Posterior cingulate gyrus (tissue), 11 donors: ENCODE measurements around the gene FLT3LG.
"Not testable (repeated sequence)": the region's sequence is repeated elsewhere in the genome, so short reads cannot be mapped to it uniquely, and the experiment has no call there.

Experiments used
- DNase-seq, 10 donors: peaks; one replicate each; pipeline versions ENCODE4 v3.0.0 to v3.0.0-alpha.2; 2020 to 2021; ENCODE audit warnings: mixed read lengths in 3 of 10
- intact Hi-C: fragments of 100-400 bp; cut with DNase I; formaldehyde crosslinking; loops from one replicate; pipeline ENCODE4 v1.15.1; 2023

The FLT3LG gene

GRCh38 chr19:49439836-49440235 lies 34.2 kb upstream of the FLT3LG start:
- no peak for DNase-seq
- intact Hi-C loops, result loop anchor here (5.0 kb wide), 1 partner anchor 213 kb away; no protein-coding TSS in a partner anchor

- intact Hi-C loops, result loop anchor here (5.0 kb wide), 1 partner anchor 213 kb away; no protein-coding TSS in a partner anchor
- no peak for DNase-seq
Measured at GRCh38 chr19:49440439-49441209, 33.4 kb upstream of the FLT3LG start.

- intact Hi-C loops, result loop anchor here (5.0 kb wide), 1 partner anchor 214 kb away; no protein-coding TSS in a partner anchor
- DNase-seq, result peak in 6 of 10 donors; percentile 38 to 91 (median 46)
Measured at GRCh38 chr19:49441210-49441959, 32.6 kb upstream of the FLT3LG start, which contains the start of gene SLC17A7. Gene SLC17A7 (minus strand): TSS chr19:49441527. CDS start chr19:49441379, 148 bp downstream.

GRCh38 chr19:49441960-49442350 lies 32.1 kb upstream of the FLT3LG start:
- no peak for DNase-seq
- intact Hi-C loops, result loop anchor here (5.0 kb wide), 1 partner anchor 215 kb away; no protein-coding TSS in a partner anchor

- intact Hi-C loops, result loop anchor here (5.0 kb wide), 1 partner anchor 215 kb away; no protein-coding TSS in a partner anchor
- peak in 1 of 10 donors; percentile 67 for DNase-seq
Measured at GRCh38 chr19:49442354-49442753, 31.7 kb upstream of the FLT3LG start.

- intact Hi-C loops, result loop anchor here (1.0 to 5.0 kb wide), 2 partner anchors 51 to 216 kb away; no protein-coding TSS in a partner anchor
- peak; percentile 21 to 91 (median 48) for DNase-seq
Measured at GRCh38 chr19:49442771-49443365, 31.1 kb upstream of the FLT3LG start.

GRCh38 chr19:49443366-49444099 lies 30.5 kb upstream of the FLT3LG start:
- intact Hi-C loops, result loop anchor here (1.0 to 5.0 kb wide), 2 partner anchors 51 to 216 kb away; no protein-coding TSS in a partner anchor
- peak; percentile 85 to 99 (median 94) for DNase-seq

GRCh38 chr19:49444100-49444700 lies 29.8 kb upstream of the FLT3LG start:
- not testable (repeated sequence) for DNase-seq
- intact Hi-C loops, result loop anchor here (5.0 kb wide), 1 partner anchor 217 kb away; no protein-coding TSS in a partner anchor

GRCh38 chr19:49445997-49446396 lies 28.0 kb upstream of the FLT3LG start:
- intact Hi-C loops, result no loop called here
- no peak for DNase-seq

- intact Hi-C loops, result no loop called here
- DNase-seq, result no peak
Measured at GRCh38 chr19:49447485-49448431, 26.3 kb upstream of the FLT3LG start.

GRCh38 chr19:49448432-49448786 lies 25.6 kb upstream of the FLT3LG start:
- no peak for DNase-seq
- intact Hi-C loops, result no loop called here

GRCh38 chr19:49450405-49450804 lies 23.6 kb upstream of the FLT3LG start:
- intact Hi-C loops, result loop anchor here (5.0 kb wide), 1 partner anchor 47 kb away; the partner anchor contains the start of gene RPS11
- DNase-seq, result no peak

- intact Hi-C loops, result loop anchor here (5.0 kb wide), 1 partner anchor 46 kb away; the partner anchor contains the start of gene RPS11
- peak; percentile 92 to 99 (median 96) for DNase-seq
Measured at GRCh38 chr19:49451430-49452181, 22.4 kb upstream of the FLT3LG start, which contains the start of gene PIH1D1. Gene PIH1D1 (minus strand): TSS chr19:49451814. CDS start chr19:49451574, 240 bp downstream.

- intact Hi-C loops, result loop anchor here (5.0 kb wide), 1 partner anchor 44 kb away; the partner anchor contains the start of gene RPS11
Measured at GRCh38 chr19:49453013-49453756, 20.8 kb upstream of the FLT3LG start, which contains the start of gene ALDH16A1. Gene ALDH16A1 (plus strand): TSS chr19:49453225. CDS start chr19:49453332, 107 bp downstream.

GRCh38 chr19:49453757-49454240 lies 20.2 kb upstream of the FLT3LG start:
- DNase-seq, result no peak
- intact Hi-C loops, result loop anchor here (5.0 kb wide), 1 partner anchor 44 kb away; the partner anchor contains the start of gene RPS11

More at GRCh38 chr19:49453013-49453756, 20.8 kb upstream of the FLT3LG start, which contains the start of gene ALDH16A1:
- DNase-seq, result peak; percentile 97 to 100 (median 99)

GRCh38 chr19:49455773-49456172 lies 18.2 kb upstream of the FLT3LG start:
- no peak for DNase-seq
- intact Hi-C loops, result no loop called here
